ENCODE data around the gene PIK3R1. TPM values are rescaled to one million over a fixed set of nuclear protein-coding genes. Genes with fewer than 3 reads are reported as not detected.

PIK3R1 gene
- total RNA-seq, 1 experiment from 2014 or later: 47.8 TPM

- no peak overlapping the region for H3K27ac Mint-ChIP-seq (ENCODE audit: unreplicated experiment)
- Histone ChIP-seq H3K27me3 (replicated peaks; ENCODE audit: control insufficient read depth, insufficient read depth, low read length) (no peaks in the 10 kb centered on the region), H3K4me3 (ENCODE audit: low read depth, low read length) (no peak overlapping the region), H3K4me1 (peaks cover 16% of the 10 kb centered on the region), H3K9me3 (no peaks in the 10 kb centered on the region), H3K36me3 (ENCODE audit: control insufficient read depth, insufficient read depth, low read length) (peaks cover 3% of the 10 kb centered on the region)
- ChIA-PET POLR2A (no interaction called here), CTCF (no interaction called here)
- H3K27me3 Mint-ChIP-seq (ENCODE audit: insufficient read depth, unreplicated experiment): no peaks in the 10 kb centered on the region
- no TSS peak for BruUV-seq (replicated peaks)
- no peak for TF ChIP-seq CTCF (IDR thresholded peaks at IDR 0.05; ENCODE audit: insufficient read depth in 1 of 2, low read depth in 1 of 2, low read length in 1 of 2, severe bottlenecking in 1 of 2, unreplicated experiment in 1 of 2)
- H3K36me3 Mint-ChIP-seq (ENCODE audit: insufficient read depth, unreplicated experiment): peaks cover 36% of the 10 kb centered on the region
- peaks cover 31% of the 10 kb centered on the region for H3K4me1 Mint-ChIP-seq (ENCODE audit: low read depth, unreplicated experiment)
- intact Hi-C loops (cut with micrococcal nuclease; ENCODE audit: unreplicated experiment): no loop called here
- H3K9me3 Mint-ChIP-seq (ENCODE audit: unreplicated experiment): no peaks in the 10 kb centered on the region
- no peak for DNase-seq
- H3K4me3 Mint-ChIP-seq (ENCODE audit: unreplicated experiment): no peak overlapping the region
Observed at GRCh38 chr5:68290847-68291246, 75.3 kb downstream of the PIK3R1 start.

- no peak for DNase-seq
- intact Hi-C loops (cut with micrococcal nuclease; ENCODE audit: unreplicated experiment): no loop called here
- Mint-ChIP-seq H3K36me3 (ENCODE audit: insufficient read depth, unreplicated experiment) (peaks cover 51% of the 10 kb centered on the region), H3K4me3 (ENCODE audit: unreplicated experiment) (no peak overlapping the region), H3K4me1 (ENCODE audit: low read depth, unreplicated experiment) (peaks cover 30% of the 10 kb centered on the region), H3K9me3 (ENCODE audit: unreplicated experiment) (no peaks in the 10 kb centered on the region), H3K27me3 (ENCODE audit: insufficient read depth, unreplicated experiment) (no peaks in the 10 kb centered on the region), H3K27ac (ENCODE audit: unreplicated experiment) (no peak overlapping the region)
- Histone ChIP-seq H3K4me1 (peaks cover 7% of the 10 kb centered on the region), H3K36me3 (ENCODE audit: control insufficient read depth, insufficient read depth, low read length) (peaks cover 5% of the 10 kb centered on the region), H3K9me3 (no peaks in the 10 kb centered on the region), H3K27me3 (replicated peaks; ENCODE audit: control insufficient read depth, insufficient read depth, low read length) (no peaks in the 10 kb centered on the region), H3K4me3 (ENCODE audit: low read depth, low read length) (no peak overlapping the region)
- ChIA-PET CTCF (no interaction called here), POLR2A (no interaction called here)
- no peak for TF ChIP-seq CTCF (IDR thresholded peaks at IDR 0.05; ENCODE audit: insufficient read depth in 1 of 2, low read depth in 1 of 2, low read length in 1 of 2, severe bottlenecking in 1 of 2, unreplicated experiment in 1 of 2)
- no TSS peak for BruUV-seq (replicated peaks)
Observed at GRCh38 chr5:68292316-68292715, 76.8 kb downstream of the PIK3R1 start.

- no TSS peak for BruUV-seq (replicated peaks)
- TF ChIP-seq CTCF (IDR thresholded peaks at IDR 0.05; ENCODE audit: insufficient read depth in 1 of 2, low read depth in 1 of 2, low read length in 1 of 2, severe bottlenecking in 1 of 2, unreplicated experiment in 1 of 2): no peak
- peaks cover 5% of the 10 kb centered on the region for H3K4me1 Mint-ChIP-seq (ENCODE audit: low read depth, unreplicated experiment)
- no peaks in the 10 kb centered on the region for H3K9me3 Mint-ChIP-seq (ENCODE audit: unreplicated experiment)
- Histone ChIP-seq H3K4me1 (no peaks in the 10 kb centered on the region), H3K27me3 (replicated peaks; ENCODE audit: control insufficient read depth, insufficient read depth, low read length) (no peaks in the 10 kb centered on the region), H3K36me3 (ENCODE audit: control insufficient read depth, insufficient read depth, low read length) (peaks cover 5% of the 10 kb centered on the region), H3K9me3 (no peaks in the 10 kb centered on the region), H3K4me3 (ENCODE audit: low read depth, low read length) (no peak overlapping the region)
- H3K4me3 Mint-ChIP-seq (ENCODE audit: unreplicated experiment): no peak overlapping the region
- DNase-seq: no peak
- peaks cover 77% of the 10 kb centered on the region for H3K36me3 Mint-ChIP-seq (ENCODE audit: insufficient read depth, unreplicated experiment)
- no peaks in the 10 kb centered on the region for H3K27me3 Mint-ChIP-seq (ENCODE audit: insufficient read depth, unreplicated experiment)
- ChIA-PET POLR2A (no interaction called here), CTCF (no interaction called here)
- no peak overlapping the region for H3K27ac Mint-ChIP-seq (ENCODE audit: unreplicated experiment)
- intact Hi-C loops (cut with micrococcal nuclease; ENCODE audit: unreplicated experiment): no loop called here
Observed at GRCh38 chr5:68295772-68296171, 80.2 kb downstream of the PIK3R1 start.
